GM12878 (cell line): Measurements from ENCODE around the gene NKD2. TPM values are rescaled to one million over a fixed set of nuclear protein-coding genes. Genes with fewer than 3 reads are reported as not detected.

Experiments
- ATAC-seq: fragments of 200-7000 bp; cut with Tn5 transposase; 3 replicates; pipeline ENCODE4 v1.9.1; 2020; ENCODE audit warnings: mild to moderate bottlenecking, moderate library complexity
- BruUV-seq: library from RNA; stranded (reverse); fragments of 400-500 nt; replicated peaks from 2 replicates; lab custom pipeline; 2021; lab: Mats Ljungman, UMichigan
- CTCF ChIA-PET: fragments of 300-600 bp; sonication (Branson Sonifier 250); formaldehyde crosslinking; extraction: SDS; loops from one replicate; lab custom pipeline; 2021; ENCODE audit warnings: inconsistent platforms; lab: Yijun Ruan, JAX
- POLR2A ChIA-PET: fragments of 350-600 bp; formaldehyde crosslinking; extraction: SDS; loops from one replicate; lab custom pipeline; 2021; ENCODE audit warnings: inconsistent platforms; lab: Charles Lee
- RAD21 ChIA-PET: fragments of 300-600 bp; sonication (Branson Sonifier 250); formaldehyde crosslinking; loops from one replicate; lab custom pipeline; 2023; ENCODE audit warnings: antibody characterized with exemption; ENCODE audit not compliant: unreplicated experiment; lab: Charles Lee
- SMC1A ChIA-PET: fragments of 300-600 bp; sonication (Branson Sonifier 250); formaldehyde crosslinking; loops from one replicate; lab custom pipeline; 2023; ENCODE audit not compliant: unreplicated experiment, uncharacterized antibody; lab: Charles Lee
- DNase-seq: peaks from one replicate; pipeline ENCODE4 v3.0.0-alpha.2; 2011; ENCODE audit warnings: low read depth, low spot score
- FAIRE-seq: peaks from 3 replicates; lab custom pipeline; 2011; peaks lifted over from hg19 to GRCh38; lab: Jason Lieb, UNC
- H2AFZ ChIP-seq: 2 replicates; pipeline ENCODE4 v1.6.0; 2011; ENCODE audit warnings: low read depth, low read length, control low read depth; ENCODE audit not compliant: control insufficient read depth
- H3K27ac ChIP-seq: 2 replicates; pipeline ENCODE4 v1.5.1; 2011; ENCODE audit warnings: control low read depth; ENCODE audit not compliant: control insufficient read depth, insufficient read depth
- H3K27me3 ChIP-seq, 2 experiments: replicated peaks in 1 of 2; 2 replicates each; pipeline versions ENCODE4 v1.6.0 to v1.6.1; 2011; ENCODE audit warnings: low read length in 1 of 2; ENCODE audit not compliant: control insufficient read depth in 2 of 2, insufficient read depth in 2 of 2
- H3K36me3 ChIP-seq, 2 experiments: 2 replicates each; pipeline ENCODE4 v1.5.1; 2011; ENCODE audit warnings: low read length in 1 of 2; ENCODE audit not compliant: control insufficient read depth in 2 of 2, insufficient read depth in 2 of 2
- H3K4me1 ChIP-seq: 2 replicates; pipeline ENCODE4 v1.6.1; 2011; ENCODE audit warnings: mild to moderate bottlenecking, low read length, moderate library complexity, mixed read lengths; ENCODE audit not compliant: control insufficient read depth, insufficient read depth
- H3K4me2 ChIP-seq: 2 replicates; pipeline ENCODE4 v1.6.0; 2011; ENCODE audit warnings: control low read depth; ENCODE audit not compliant: control insufficient read depth, insufficient read depth
- H3K4me3 ChIP-seq: fragments of 200-600 bp; sonication (generic); 2 replicates; pipeline ENCODE4 v1.5.1; 2016
- H3K79me2 ChIP-seq: 2 replicates; pipeline ENCODE4 v1.6.0; 2011; ENCODE audit warnings: low read length; ENCODE audit not compliant: control insufficient read depth, insufficient read depth
- H3K9ac ChIP-seq: 2 replicates; pipeline ENCODE4 v1.8.0; 2011; ENCODE audit warnings: low read length, control low read depth, mixed read lengths; ENCODE audit not compliant: control insufficient read depth, insufficient read depth
- H3K9me3 ChIP-seq: replicated peaks from 3 replicates; pipeline ENCODE4 v1.5.1; 2011; ENCODE audit warnings: mild to moderate bottlenecking, low read length; ENCODE audit not compliant: control insufficient read depth, insufficient read depth
- H4K20me1 ChIP-seq: 2 replicates; pipeline ENCODE4 v1.6.0; 2011; ENCODE audit not compliant: control insufficient read depth, insufficient read depth
- FOXK2 ChIP-seq: fragments of 450-650 bp; IDR thresholded peaks from 2 replicates; pipeline ENCODE4 v1.6.1; 2017; ENCODE audit warnings: mild to moderate bottlenecking, moderate library complexity
- GABPA ChIP-seq: IDR thresholded peaks from 2 replicates; pipeline ENCODE4 v1.6.1; 2014; ENCODE audit warnings: antibody characterized with exemption, low read depth, mild to moderate bottlenecking, inconsistent platforms
- RAD21 ChIP-seq: IDR thresholded peaks from 2 replicates; pipeline ENCODE4 v1.6.1; 2011; ENCODE audit warnings: mild to moderate bottlenecking, low read depth, low read length, moderate library complexity; ENCODE audit not compliant: insufficient read depth
- RCOR1 ChIP-seq: conservative IDR thresholded peaks from 2 replicates; pipeline ENCODE4 v1.6.1; 2012; ENCODE audit warnings: low read depth, low read length, improper control_type of control experiment
- SREBF1 ChIP-seq: IDR thresholded peaks from 2 replicates; pipeline ENCODE4 v1.6.1; 2012; ENCODE audit warnings: mild to moderate bottlenecking, low read length
- SREBF2 ChIP-seq: IDR thresholded peaks from 2 replicates; pipeline ENCODE4 v1.6.1; 2012; ENCODE audit warnings: mild to moderate bottlenecking, low read length
- WGBS: methylation state at CpG from one replicate; pipeline ENCODE4 v1.1.6; 2016; ENCODE audit warnings: low lambda C conversion rate; ENCODE audit not compliant: insufficient replicate concordance, insufficient coverage; ENCODE audit errors: missing lambda C conversion rate; 5-methylcytosine and 5-hydroxymethylcytosine counted together
- in situ Hi-C: fragments of 300-500 bp; cut with MboI; formaldehyde crosslinking; loops from 9 replicates; pipeline ENCODE4 v1.14.3; 2018; ENCODE audit warnings: mixed read lengths
- intact Hi-C: fragments of 100-400 bp; cut with micrococcal nuclease; formaldehyde crosslinking; loops from one replicate; pipeline ENCODE4 v1.14.2; 2022; ENCODE audit not compliant: unreplicated experiment
- polyA plus RNA-seq, 11 experiments: library from polyadenylated mRNA; depleted of rRNA in 4 of 11; unstranded in 6 of 11; stranded (reverse) in 5 of 11; fragments of >200 nt; fragmentation: Nextera tagmentation in 4 of 11; fragmentation: Illumina TruSeq in 1 of 11; extraction: Ambion mirVana in 4 of 11; extraction: Trizol in 1 of 11; gene quantifications; 1 replicate in 1 of 11; 2 replicates in 10 of 11; pipeline versions ENCODE4 v1.2.1 to v1.2.3, GENCODE V29; 2011 to 2016; ENCODE audit warnings: inconsistent platforms in 2 of 11, missing spikeins in 2 of 11, low read depth in 1 of 11
- total RNA-seq, 4 experiments: library from RNA; depleted of rRNA in 3 of 4; stranded (reverse); fragments of >200 nt in 3 of 4; fragmentation: Illumina TruSeq in 1 of 4; extraction: Trizol in 1 of 4; gene quantifications; 2 replicates each; pipeline versions ENCODE4 v1.2.1 to v1.2.3, GENCODE V29; 2013 to 2021
- TF ChIP-seq, protein P1 (sequence below): IDR thresholded peaks from 2 replicates; pipeline ENCODE4 v1.6.1; 2011; ENCODE audit warnings: borderline replicate concordance, low read depth, mild to moderate bottlenecking, moderate library complexity, mixed read lengths, low read length; ENCODE audit not compliant: insufficient read depth; ENCODE audit errors: extremely low read length

The NKD2 gene
- total and polyA plus RNA-seq, 10 of the 15 experiments (the other 5 are each of a cell fraction or from before 2014, with no cell fraction given) = 0.20 to 0.83 (median 0.26) TPM; not detected in 7

DNA sequence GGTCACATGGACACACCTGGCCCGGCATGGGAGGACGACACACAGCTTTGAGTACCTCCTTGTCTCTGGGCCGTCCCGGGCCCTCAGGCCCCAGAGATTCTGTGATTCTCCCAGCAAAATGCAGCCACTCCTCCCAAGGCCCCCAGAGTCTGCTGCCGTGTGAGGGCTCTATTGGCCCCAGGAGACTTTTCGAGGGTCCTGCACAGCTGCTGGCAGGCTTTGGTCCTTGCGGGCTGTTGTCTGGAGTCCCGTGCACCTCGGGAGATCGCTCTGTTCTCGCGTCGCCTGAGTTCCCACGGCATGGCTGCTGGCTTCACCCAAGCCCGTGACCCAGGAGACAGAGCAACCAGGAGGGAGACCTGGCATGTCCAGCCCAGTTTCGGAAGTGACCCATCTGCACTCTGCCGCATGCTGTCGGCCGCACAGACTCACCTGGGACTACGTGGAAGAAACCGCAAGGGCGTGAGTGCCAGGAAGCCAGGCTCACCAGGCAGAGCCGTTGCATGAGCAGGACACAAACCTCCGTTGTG lies 46.8 kb upstream of the NKD2 start:
- ATAC-seq = no peak
- RAD21 ChIA-PET = no interaction called here
- intact Hi-C loops = no loop called here

DNA sequence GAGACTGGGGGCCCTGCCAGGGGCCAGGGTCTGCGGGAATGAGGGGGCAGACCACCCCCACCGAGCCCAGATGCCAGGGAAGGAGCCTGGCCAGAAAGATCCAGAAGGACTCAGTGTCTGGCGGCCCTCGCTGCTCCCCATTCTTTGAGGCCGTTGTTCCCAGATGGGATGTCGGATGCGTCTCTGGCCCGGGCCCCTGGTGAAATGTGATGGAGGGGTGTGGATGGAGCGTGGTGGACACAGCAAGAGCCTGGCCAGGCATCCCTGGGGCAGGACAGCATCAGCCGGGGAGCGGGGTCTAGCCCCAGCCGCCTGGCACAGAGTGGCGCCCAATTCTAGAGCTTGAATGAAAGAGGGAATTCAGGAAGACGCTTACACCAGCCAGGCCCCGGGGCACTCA lies 46.2 kb upstream of the NKD2 start:
- Histone ChIP-seq H3K27me3 (peaks cover 0 to 3% of the 10 kb centered on the region in 2 experiments; a peak in 2 of 4 replicates), H3K79me2 (no peaks in the 10 kb centered on the region), H3K9me3 (no peaks in the 10 kb centered on the region), H3K4me1 (peaks cover 22% of the 10 kb centered on the region), H2AFZ (no peak overlapping the region), H3K4me3 (no peak overlapping the region), H3K9ac (no peak overlapping the region), H4K20me1 (no peaks in the 10 kb centered on the region), H3K36me3 (no peaks in the 10 kb centered on the region), H3K27ac (no peak overlapping the region), H3K4me2 (no peak overlapping the region)
- SMC1A ChIA-PET = no interaction called here
- RAD21 ChIA-PET = no interaction called here
- in situ Hi-C loops (no loop called here), intact Hi-C loops (no loop called here)
- TF ChIP-seq SREBF1 (no peak), FOXK2 (no peak)
- FAIRE-seq (no peak), ATAC-seq (no peak), DNase-seq (no peak)
- CTCF ChIA-PET = no interaction called here
- whole genome bisulfite sequencing = 63% methylated on average over 15 of the region's 15 CpGs
- no TSS peak for BruUV-seq
- POLR2A ChIA-PET = interaction anchor here (0.5 kb wide), 1 partner anchor 706 kb away, joined by 3 read pairs; no protein-coding TSS in a partner anchor

More for the DNA sequence above, 46.8 kb upstream of the NKD2 start:
- ChIA-PET CTCF (no interaction called here), POLR2A (no interaction called here), SMC1A (no interaction called here)
- WGBS = 42% methylated on average over 16 of the region's 24 CpGs
- Histone ChIP-seq H2AFZ (no peak overlapping the region), H3K27me3 (peaks cover 0 to 3% of the 10 kb centered on the region in 2 experiments; a peak in 2 of 4 replicates), H4K20me1 (no peaks in the 10 kb centered on the region)
- TF ChIP-seq RCOR1 = no peak
- TF ChIP-seq, protein P1, sequence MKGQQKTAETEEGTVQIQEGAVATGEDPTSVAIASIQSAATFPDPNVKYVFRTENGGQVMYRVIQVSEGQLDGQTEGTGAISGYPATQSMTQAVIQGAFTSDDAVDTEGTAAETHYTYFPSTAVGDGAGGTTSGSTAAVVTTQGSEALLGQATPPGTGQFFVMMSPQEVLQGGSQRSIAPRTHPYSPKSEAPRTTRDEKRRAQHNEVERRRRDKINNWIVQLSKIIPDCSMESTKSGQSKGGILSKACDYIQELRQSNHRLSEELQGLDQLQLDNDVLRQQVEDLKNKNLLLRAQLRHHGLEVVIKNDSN = no peak
- TF ChIP-seq GABPA = no peak
- TF ChIP-seq SREBF2 = no peak
- TF ChIP-seq RAD21 = no peak
- TF ChIP-seq, all 136 proteins: peak for 0
- no peaks in the 10 kb centered on the region for H3K9me3 ChIP-seq
- no peak overlapping the region for H3K9ac ChIP-seq
- no peaks in the 10 kb centered on the region for H3K36me3 ChIP-seq
- H3K4me2 ChIP-seq = no peak overlapping the region
- no peak overlapping the region for H3K27ac ChIP-seq
- no TSS peak for BruUV-seq
- peaks cover 28% of the 10 kb centered on the region for H3K4me1 ChIP-seq
- H3K4me3 ChIP-seq = no peak overlapping the region
- in situ Hi-C loops = no loop called here
- DNase-seq (no peak), FAIRE-seq (no peak)
- H3K79me2 ChIP-seq = no peaks in the 10 kb centered on the region
